ENCODE measurements around the gene LMTK3.

DNA sequence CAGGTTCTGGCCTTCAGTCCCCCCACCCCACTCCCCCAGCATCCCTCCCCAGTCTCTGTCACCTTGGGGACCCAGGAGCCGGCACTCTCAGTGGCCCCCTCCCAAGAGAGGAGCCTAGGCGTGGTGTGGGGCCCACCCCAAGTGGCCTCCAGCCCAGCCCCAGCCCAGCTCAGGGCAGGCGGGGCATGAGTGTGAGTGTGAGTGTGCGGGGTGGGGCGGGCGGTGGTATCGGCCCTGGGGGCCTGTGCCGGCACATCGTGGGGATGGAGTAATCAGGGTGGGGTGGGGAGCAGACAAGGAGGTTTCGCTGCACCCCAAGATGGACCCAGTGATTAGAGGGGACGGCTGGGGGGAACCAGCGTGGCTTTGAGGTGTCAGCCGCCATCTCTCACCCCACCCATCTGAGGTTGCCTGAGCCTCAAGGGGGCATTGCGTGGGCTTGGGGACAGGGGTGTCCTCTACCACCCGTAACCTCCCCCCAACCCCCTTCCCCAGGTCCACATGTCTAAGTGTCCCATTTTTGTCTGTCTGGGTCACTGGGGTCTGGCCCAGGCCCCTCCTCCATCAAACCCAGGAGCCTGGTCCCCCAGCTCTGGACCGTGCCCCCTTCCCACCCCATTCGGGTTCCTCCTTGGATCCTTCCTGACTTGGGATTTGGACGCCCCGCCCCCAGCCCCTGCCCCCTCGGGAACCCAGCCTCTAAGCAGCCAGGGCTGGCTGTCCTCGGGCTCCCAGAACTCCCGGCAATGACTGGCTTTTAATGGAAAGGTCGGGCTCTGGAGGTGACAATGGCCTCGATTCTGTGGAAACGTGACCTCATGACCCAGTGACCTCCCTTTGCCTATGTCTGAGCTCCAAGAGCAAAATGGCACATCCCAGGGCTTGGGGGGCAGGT lies 33.5 kb upstream of the LMTK3 start:
- TF ChIP-seq ZKSCAN1 (IDR thresholded peaks at IDR 0.05; ENCODE audit: low read depth, low read length) (no peak), RNF2 (IDR thresholded peaks at IDR 0.05) (no peak), PRPF4 (IDR thresholded peaks at IDR 0.05; ENCODE audit: insufficient read depth, low read depth, low read length, poor library complexity, severe bottlenecking) (no peak), BHLHE40 (IDR thresholded peaks at IDR 0.05; ENCODE audit: low read length) (no peak), SP1 (CRISPR knock-in tag; IDR thresholded peaks at IDR 0.05) (no peak), POLR2A (conservative IDR thresholded peaks at IDR 0.05) (no peak), SMC3 (conservative IDR thresholded peaks at IDR 0.05; ENCODE audit: insufficient read depth, low read depth, low read length) (no peak), ZNF24 (IDR thresholded peaks at IDR 0.05) (no peak)
- TF ChIP-seq, protein P1, sequence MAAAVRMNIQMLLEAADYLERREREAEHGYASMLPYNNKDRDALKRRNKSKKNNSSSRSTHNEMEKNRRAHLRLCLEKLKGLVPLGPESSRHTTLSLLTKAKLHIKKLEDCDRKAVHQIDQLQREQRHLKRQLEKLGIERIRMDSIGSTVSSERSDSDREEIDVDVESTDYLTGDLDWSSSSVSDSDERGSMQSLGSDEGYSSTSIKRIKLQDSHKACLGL (CRISPR knock-in tag; IDR thresholded peaks at IDR 0.05; ENCODE audit: borderline replicate concordance, poor library complexity, severe bottlenecking), result no peak
- TF ChIP-seq, protein P2, sequence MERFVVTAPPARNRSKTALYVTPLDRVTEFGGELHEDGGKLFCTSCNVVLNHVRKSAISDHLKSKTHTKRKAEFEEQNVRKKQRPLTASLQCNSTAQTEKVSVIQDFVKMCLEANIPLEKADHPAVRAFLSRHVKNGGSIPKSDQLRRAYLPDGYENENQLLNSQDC (CRISPR knock-in tag; IDR thresholded peaks at IDR 0.05), result no peak
- TF ChIP-seq, protein P3, sequence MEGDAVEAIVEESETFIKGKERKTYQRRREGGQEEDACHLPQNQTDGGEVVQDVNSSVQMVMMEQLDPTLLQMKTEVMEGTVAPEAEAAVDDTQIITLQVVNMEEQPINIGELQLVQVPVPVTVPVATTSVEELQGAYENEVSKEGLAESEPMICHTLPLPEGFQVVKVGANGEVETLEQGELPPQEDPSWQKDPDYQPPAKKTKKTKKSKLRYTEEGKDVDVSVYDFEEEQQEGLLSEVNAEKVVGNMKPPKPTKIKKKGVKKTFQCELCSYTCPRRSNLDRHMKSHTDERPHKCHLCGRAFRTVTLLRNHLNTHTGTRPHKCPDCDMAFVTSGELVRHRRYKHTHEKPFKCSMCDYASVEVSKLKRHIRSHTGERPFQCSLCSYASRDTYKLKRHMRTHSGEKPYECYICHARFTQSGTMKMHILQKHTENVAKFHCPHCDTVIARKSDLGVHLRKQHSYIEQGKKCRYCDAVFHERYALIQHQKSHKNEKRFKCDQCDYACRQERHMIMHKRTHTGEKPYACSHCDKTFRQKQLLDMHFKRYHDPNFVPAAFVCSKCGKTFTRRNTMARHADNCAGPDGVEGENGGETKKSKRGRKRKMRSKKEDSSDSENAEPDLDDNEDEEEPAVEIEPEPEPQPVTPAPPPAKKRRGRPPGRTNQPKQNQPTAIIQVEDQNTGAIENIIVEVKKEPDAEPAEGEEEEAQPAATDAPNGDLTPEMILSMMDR (IDR thresholded peaks at IDR 0.05 in 2 of 3, conservative IDR thresholded peaks at IDR 0.05 in 1 of 3; ENCODE audit: insufficient read depth in 2 of 3, low read depth in 1 of 3, low read length in 3 of 3), result no peak
